A549 (cell line): ENCODE measurements around the gene ZFPM1.

Source experiments
- HMGXB4 ChIP-seq: fragments of 250-450 bp; sonication (Bioruptor Pico); IDR thresholded peaks from 2 replicates; pipeline ENCODE4 v1.5.0; 2021; ENCODE audit warnings: mild to moderate bottlenecking, moderate library complexity, borderline replicate concordance
- RARB ChIP-seq: fragments of 250-450 bp; sonication (Bioruptor Pico); IDR thresholded peaks from 2 replicates; pipeline ENCODE4 v1.8.0; 2021; ENCODE audit warnings: mild to moderate bottlenecking, moderate library complexity

DNA sequence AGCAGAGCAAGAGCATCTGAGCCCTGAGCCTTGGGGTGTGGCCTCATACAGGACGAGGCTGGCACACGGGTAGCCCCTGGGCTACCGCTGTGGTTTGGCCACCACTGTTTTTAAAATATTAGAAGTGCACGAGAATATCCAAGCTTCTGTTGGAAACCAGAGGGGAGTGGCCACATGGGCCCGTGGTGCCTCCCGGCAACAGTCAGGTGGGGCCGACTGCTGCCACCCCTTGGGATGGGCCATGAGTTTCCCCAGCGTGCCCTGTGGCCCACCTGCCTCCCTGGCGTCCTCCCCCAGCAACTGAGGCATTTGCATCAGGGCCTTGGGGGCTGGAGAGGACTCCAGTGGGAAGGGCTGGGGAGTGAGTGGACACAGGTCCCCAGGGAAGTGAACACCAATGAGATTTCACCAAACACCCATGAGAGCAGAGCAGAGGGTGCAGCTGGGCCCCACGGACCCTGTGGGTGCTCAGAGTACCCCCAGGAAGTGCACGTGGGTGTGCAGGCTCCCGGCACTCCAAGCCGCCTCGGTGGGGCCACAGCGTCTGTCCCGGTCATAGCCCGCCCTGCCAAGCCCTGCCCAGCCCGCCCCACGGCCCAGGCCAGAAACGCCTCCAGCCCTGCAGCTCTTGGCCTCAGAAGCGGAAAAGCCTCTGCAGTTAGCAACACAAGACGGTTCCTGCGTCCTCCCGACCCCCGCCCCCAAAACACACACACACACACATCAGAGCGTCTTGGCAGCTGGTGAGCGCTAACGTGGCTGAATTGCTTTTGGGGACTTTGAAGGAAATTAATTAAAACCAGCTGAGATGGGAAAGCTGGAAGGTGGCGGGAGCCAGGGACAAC, 47.6 kb upstream of the ZFPM1 start:
- TF ChIP-seq RARB (CRISPR knock-in tag), result no peak
- TF ChIP-seq HMGXB4 (CRISPR knock-in tag), result no peak
